Loucy (cell line): ENCODE measurements around the gene PROC.
"Not testable (repeated sequence)": the region's sequence is repeated elsewhere in the genome, so short reads cannot be mapped to it uniquely, and the experiment has no call there.

Experiments used
- H2AFZ ChIP-seq: fragments of 200-600 bp; sonication (generic); 2 replicates; pipeline ENCODE4 v1.6.0; 2016; ENCODE audit warnings: antibody characterized with exemption, mild to moderate bottlenecking, low read length, moderate library complexity
- H3F3A ChIP-seq: fragments of 200-600 bp; 2 replicates; pipeline ENCODE4 v1.6.0; 2016; ENCODE audit warnings: antibody characterized with exemption, low read depth, mild to moderate bottlenecking
- H3K27me3 ChIP-seq: fragments of 200-600 bp; sonication (generic); 2 replicates; pipeline ENCODE4 v1.6.1; 2014; ENCODE audit warnings: low read length, mild to moderate bottlenecking; ENCODE audit not compliant: insufficient read depth, poor library complexity, severe bottlenecking
- H3K36me3 ChIP-seq: fragments of 200-600 bp; sonication (generic); 2 replicates; pipeline ENCODE4 v1.6.1; 2016; ENCODE audit warnings: low read length; ENCODE audit not compliant: insufficient read depth
- H3K4me1 ChIP-seq: fragments of 200-600 bp; sonication (generic); 2 replicates; pipeline ENCODE4 v1.5.1; 2014; ENCODE audit warnings: low read length, mild to moderate bottlenecking; ENCODE audit not compliant: insufficient read depth, poor library complexity, severe bottlenecking
- H3K4me2 ChIP-seq: fragments of 200-600 bp; sonication (generic); 2 replicates; pipeline ENCODE4 v1.6.0; 2014; ENCODE audit warnings: antibody characterized with exemption, low read length, low read depth, mild to moderate bottlenecking; ENCODE audit not compliant: poor library complexity, severe bottlenecking
- H3K4me3 ChIP-seq: fragments of 200-600 bp; sonication (generic); 2 replicates; pipeline ENCODE4 v1.5.1; 2014; ENCODE audit warnings: low read length, mild to moderate bottlenecking, mixed read lengths; ENCODE audit not compliant: poor library complexity, severe bottlenecking
- H3K79me2 ChIP-seq: fragments of 200-600 bp; sonication (generic); 2 replicates; pipeline ENCODE4 v1.6.1; 2014; ENCODE audit warnings: low read length; ENCODE audit not compliant: insufficient read depth
- H3K9ac ChIP-seq: fragments of 200-600 bp; sonication (generic); 2 replicates; pipeline ENCODE4 v1.6.0; 2014; ENCODE audit warnings: mild to moderate bottlenecking, low read depth, low read length, moderate library complexity; ENCODE audit not compliant: poor library complexity, severe bottlenecking
- H3K9me2 ChIP-seq: fragments of 200-600 bp; sonication (generic); replicated peaks from 2 replicates; pipeline ENCODE4 v1.6.1; 2016; ENCODE audit warnings: low read depth, low read length, mixed read lengths
- H3K9me3 ChIP-seq: fragments of 200-600 bp; sonication (generic); 2 replicates; pipeline ENCODE4 v1.6.1; 2014; ENCODE audit warnings: mild to moderate bottlenecking, antibody characterized with exemption, low read length, low read depth; ENCODE audit not compliant: insufficient read depth
- H4K20me1 ChIP-seq: fragments of 200-600 bp; sonication (generic); 2 replicates; pipeline ENCODE4 v1.6.0; 2014; ENCODE audit warnings: antibody characterized with exemption, low read length, mild to moderate bottlenecking; ENCODE audit not compliant: insufficient read depth, poor library complexity, severe bottlenecking
- CTCF ChIP-seq: fragments of 200-600 bp; sonication (generic); conservative IDR thresholded peaks from 2 replicates; pipeline ENCODE4 v1.5.1; 2014; ENCODE audit warnings: mild to moderate bottlenecking, antibody characterized with exemption, low read length
- EZH2phosphoT487 ChIP-seq: fragments of 200-600 bp; IDR thresholded peaks from 2 replicates; pipeline ENCODE4 v1.6.1; 2018; ENCODE audit warnings: antibody characterized with exemption, mild to moderate bottlenecking, moderate library complexity, borderline replicate concordance

PROC gene

DNA sequence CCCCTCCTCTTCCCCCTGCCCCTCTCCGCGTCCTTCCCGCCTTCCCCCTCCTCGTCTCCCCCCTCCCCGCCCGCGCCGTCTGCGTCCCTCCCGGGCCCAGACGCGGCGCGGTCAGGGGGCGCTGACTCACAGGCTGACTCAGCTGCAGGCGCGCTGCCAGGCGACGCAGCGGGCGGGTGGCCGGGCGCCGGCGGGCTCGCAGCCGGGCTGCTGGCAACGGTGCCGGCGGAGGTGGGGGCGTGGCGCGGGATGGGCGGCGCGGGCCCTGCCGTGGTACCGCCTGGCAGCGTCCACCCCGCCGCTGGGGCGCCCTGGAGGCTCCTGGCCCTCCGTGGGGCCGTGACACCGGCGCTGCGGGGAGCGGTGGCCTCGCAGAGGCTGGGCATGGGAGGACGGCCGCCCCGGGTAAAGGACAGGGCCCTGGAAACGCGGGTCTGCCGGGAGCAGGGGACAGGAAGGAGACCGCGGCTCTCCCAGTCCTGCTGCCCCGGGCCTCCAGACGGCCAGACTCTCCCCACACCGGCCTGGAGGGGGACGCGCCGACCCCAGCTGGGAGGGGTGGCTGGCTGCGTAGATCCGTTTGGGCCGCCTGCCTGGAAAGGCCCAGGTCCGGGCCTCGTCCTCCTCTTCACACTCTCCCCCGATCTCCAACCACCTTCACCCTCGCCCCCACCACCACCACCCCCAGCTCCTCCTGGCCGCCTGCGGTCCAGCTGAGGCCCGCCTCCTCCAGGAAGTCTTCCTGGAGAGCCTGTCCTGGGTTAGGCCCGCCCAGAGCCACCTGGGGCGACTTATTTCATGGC lies 10.0 kb upstream of the PROC start:
- no peak for TF ChIP-seq CTCF
- no peak for TF ChIP-seq EZH2phosphoT487
- peak overlapping the region; percentile 57 for H3K9ac ChIP-seq
- no peaks in the 10 kb centered on the region for H3K9me2 ChIP-seq
- peaks cover 3% of the 10 kb centered on the region; the same call in 1 of the 2 replicates for H3F3A ChIP-seq
- peak overlapping the region; percentile 79 for H3K4me2 ChIP-seq
- H4K20me1 ChIP-seq: no peaks in the 10 kb centered on the region
- H3K9me3 ChIP-seq: no peaks in the 10 kb centered on the region
- peak overlapping the region; percentile 87 for H2AFZ ChIP-seq
- no peaks in the 10 kb centered on the region for H3K27me3 ChIP-seq
- H3K79me2 ChIP-seq: no peaks in the 10 kb centered on the region
- H3K4me1 ChIP-seq: peaks cover 11% of the 10 kb centered on the region
- H3K36me3 ChIP-seq: no peaks in the 10 kb centered on the region
- peak overlapping the region; percentile 61 for H3K4me3 ChIP-seq

DNA sequence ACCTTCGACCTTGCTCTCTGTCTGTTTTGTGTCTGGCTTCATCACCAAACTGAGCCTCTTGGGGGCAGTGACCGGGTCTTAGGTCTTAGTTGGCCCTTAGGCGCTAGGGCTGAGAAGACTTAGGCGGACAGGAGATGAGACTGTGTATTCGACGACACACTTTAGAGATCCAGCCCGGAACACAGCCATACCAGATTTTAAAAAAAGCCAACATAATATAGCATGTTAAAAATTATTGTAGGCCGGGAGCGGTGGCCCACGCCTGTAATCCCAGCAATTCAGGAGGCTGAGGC lies 9.5 kb upstream of the PROC start:
- H3F3A ChIP-seq: peaks cover 3% of the 10 kb centered on the region; the same call in 1 of the 2 replicates
- peak overlapping the region; percentile 61 for H3K4me3 ChIP-seq
- no peak overlapping the region for H3K9ac ChIP-seq
- H3K4me1 ChIP-seq: peaks cover 11% of the 10 kb centered on the region
- no peaks in the 10 kb centered on the region for H3K9me2 ChIP-seq
- H2AFZ ChIP-seq: no peak overlapping the region
- H3K27me3 ChIP-seq: no peaks in the 10 kb centered on the region
- H3K36me3 ChIP-seq: no peaks in the 10 kb centered on the region
- H3K79me2 ChIP-seq: no peaks in the 10 kb centered on the region
- H3K4me2 ChIP-seq: peak overlapping the region; percentile 62
- H4K20me1 ChIP-seq: no peaks in the 10 kb centered on the region
- no peak for TF ChIP-seq CTCF
- no peak for TF ChIP-seq EZH2phosphoT487
- H3K9me3 ChIP-seq: no peaks in the 10 kb centered on the region

DNA sequence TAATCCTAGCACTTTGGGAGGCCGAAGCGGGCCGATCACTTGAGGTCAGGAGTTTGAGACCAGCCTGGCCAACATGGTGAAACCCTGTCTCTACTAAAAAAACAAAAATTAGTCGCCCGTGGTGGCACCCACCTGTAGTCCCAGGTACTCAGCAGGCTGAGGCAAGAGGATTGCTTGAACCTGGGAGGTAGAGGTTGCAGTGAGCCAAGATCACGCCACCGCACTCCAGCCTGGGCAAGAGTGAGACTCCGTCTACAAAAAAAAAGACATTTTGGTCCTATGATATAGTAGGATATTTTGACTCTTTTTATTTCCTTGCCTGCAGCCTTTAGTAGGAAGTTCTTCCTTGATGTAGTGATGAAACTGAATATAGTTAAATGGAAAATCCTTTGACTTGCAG lies 8.5 kb upstream of the PROC start:
- not testable (repeated sequence) for H3K79me2 ChIP-seq, H3K36me3 ChIP-seq, H3K9ac ChIP-seq, H3K9me3 ChIP-seq, H3K4me2 ChIP-seq, H3K27me3 ChIP-seq, H3K9me2 ChIP-seq, H3F3A ChIP-seq, H4K20me1 ChIP-seq, H2AFZ ChIP-seq, H3K4me3 ChIP-seq
- peaks cover 11% of the 10 kb centered on the region for H3K4me1 ChIP-seq
